SW480 (cell line): ENCODE measurements around the gene CAPZA1.
A peak's percentile ranks its signal among the peaks of the same experiment; 100 is the strongest.
"Not testable (repeated sequence)": the region's sequence is repeated elsewhere in the genome, so short reads cannot be mapped to it uniquely, and the experiment has no call there.

ENCODE experiments used
- DNase-seq: peaks from one replicate; pipeline ENCODE4 v3.0.0-alpha.2; 2016; ENCODE audit warnings: low spot score

Gene CAPZA1

DNA sequence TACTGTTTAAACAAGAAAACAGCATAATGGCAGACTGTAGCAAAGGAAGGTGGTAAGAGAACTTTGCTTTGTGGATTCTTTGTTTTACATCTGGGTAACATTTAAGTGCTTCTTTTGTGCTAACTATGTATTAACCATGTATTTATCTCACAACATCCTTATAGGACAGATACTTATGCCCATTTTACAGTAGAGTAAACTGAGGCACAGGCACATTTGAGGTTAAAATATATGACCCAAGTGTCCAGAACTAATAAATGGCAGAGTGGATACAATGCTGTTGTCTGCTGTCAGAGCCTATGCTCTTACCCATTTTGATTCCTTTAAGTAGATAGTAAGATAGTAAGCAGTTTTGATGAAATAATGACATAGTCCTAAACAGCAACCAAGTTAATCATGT lies 7.3 kb downstream of the CAPZA1 start:
- no peak for DNase-seq

DNA sequence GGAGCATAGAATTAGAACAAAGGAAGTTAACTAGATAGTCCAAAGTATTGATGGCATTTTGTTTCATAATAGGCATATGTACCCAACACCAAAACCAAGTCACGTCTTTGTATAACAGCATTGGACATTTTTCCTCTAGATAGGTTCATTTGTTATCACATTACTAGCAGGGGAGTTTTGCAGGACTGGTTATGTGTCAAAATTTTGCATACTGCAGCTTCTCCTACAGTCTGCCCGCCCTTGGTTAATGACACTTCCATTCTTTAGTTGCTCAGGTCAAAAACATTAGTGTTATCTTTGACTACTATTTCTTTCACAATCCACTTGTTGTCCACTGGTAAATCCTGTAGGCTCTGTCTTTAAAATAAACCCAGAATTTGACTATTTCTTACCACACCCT lies 8.9 kb downstream of the CAPZA1 start:
- no peak for DNase-seq

GRCh38 chr1:112629256-112629655 lies 9.6 kb downstream of the CAPZA1 start:
- DNase-seq: no peak

DNA sequence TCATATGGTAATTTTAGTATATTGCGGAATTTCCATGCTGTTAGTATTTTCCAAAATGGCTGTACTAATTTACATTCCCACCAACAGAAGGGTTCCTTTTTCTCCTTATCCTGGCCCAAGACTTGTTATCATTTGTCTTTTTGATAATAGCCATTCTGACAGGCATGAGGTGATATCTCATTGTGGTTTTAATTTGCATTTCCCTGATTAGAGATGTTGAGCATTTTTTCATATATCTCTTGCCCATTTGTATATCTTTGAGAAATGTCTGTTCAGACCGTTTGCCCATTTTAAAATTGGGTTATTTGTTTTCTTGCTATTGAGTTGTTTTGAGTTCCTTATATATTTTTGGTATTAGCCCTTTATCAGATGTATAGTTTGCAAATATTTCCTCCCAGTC lies 14.0 kb downstream of the CAPZA1 start:
- no peak for DNase-seq

DNA sequence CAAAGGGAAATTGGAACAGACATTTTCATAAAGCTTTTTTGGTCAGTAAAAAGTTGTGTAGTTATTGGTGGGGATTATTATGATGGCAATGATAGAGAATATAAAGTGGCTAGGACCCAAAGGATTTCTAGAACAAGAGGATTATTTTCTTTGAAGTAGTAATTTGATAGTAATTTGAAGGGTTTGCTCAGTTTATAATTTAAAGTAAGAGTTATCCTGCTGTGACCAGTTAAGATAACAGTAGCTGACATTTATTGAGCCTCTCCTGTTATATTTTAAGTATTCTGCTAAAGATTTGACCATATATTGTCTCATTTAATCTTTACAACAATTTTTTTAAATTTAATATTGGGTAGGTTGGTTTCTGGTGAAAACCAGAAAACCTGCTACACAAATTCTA lies 14.7 kb downstream of the CAPZA1 start:
- DNase-seq: no peak

DNA sequence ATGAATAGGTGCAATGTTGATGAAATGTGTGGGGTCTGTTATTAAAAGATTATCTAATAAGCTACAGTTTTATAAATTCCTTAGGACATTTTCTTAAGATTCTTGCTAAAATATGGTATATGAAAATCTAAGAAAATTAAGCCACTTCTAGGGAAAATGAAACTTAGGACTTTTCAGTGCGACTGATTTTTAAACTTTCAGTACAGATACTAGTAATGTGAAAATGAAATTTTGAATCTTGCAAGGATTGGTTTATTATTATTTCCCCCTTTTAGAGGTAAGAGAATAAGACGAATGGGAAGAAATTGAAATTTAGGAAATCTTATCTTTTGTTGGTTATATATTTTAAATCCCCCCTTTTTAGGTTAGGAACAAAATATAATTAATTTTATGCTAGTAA lies 16.4 kb downstream of the CAPZA1 start:
- no peak for DNase-seq

DNA sequence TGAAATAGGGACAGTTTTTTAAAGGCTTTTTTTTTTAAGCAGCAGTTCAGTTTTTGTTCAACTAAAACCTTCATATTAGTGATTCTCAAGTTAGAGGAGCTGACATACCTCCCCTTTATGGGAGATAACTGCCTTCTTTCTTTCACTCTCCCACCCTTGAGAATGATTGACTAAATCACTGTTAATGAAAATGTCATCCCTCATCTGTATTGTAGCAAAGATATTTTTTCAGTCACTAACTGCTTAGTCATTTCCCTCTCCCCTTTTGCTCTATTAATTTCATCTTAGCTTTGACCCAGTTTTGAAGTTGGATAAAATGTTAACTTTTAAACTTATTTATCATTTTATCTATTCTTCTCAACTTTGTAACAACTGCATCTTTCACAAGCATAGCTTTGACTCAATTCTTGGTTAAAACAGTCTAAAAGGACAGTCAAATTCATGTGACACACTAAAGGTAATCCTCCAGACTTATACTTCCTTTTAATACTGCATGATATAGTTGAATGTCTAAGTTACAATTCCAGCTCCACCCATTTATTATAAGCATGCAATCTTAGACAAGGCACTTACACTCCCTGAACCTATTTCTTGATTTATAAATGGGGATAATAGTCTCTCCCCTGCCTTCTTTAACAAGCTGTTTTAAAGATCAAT lies 17.1 kb downstream of the CAPZA1 start:
- DNase-seq: no peak

DNA sequence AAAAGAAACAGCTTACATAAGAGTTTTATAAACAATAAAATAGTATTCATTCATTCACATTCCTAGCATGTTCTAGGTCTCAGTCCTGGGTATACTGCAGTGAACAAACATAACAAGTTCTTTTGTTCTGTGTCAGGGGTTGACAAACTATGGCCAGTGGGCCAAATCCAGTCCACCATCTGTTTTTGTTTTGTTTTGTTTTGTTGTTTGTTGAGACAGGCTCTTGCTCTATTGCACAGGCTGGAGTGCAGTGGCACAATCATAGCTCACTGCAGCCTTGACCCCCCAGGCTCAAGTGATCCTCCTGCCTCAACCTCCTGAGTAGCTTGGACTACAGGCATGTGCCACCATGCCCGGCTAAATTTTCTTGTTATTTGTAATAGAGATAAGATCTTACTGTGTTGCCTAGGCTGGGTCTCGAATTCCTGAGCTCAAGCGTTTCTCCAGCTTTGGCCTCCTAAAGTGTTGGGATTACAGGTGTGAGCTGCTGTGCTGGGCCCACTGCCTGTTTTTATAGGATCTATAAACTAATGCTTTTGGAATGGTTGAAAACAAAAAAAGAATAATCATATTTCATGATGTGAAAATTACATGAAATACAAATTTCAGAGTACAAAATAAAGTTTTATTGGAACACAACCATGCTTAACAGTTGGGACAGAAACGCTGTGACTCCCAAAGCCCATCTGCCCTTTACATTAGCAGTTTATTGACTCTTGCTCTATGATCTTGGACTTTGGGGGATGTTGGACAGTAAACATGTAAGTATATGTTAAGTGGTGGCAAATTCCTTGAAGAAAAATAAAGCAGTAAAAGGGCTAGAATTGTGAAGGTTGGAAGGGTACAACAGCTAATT lies 17.9 kb downstream of the CAPZA1 start:
- DNase-seq: no peak

- DNase-seq: no peak
These were observed 18.4 kb downstream of the CAPZA1 start for GRCh38 chr1:112638110-112638428.

GRCh38 chr1:112640437-112640836 lies 20.8 kb downstream of the CAPZA1 start:
- not testable (repeated sequence) for DNase-seq

GRCh38 chr1:112643080-112643479 lies 23.4 kb downstream of the CAPZA1 start:
- DNase-seq: no peak

GRCh38 chr1:112646225-112646624 lies 26.6 kb downstream of the CAPZA1 start:
- DNase-seq: no peak

- DNase-seq: no peak
These were observed 31.6 kb downstream of the CAPZA1 start for GRCh38 chr1:112651205-112651604.

DNA sequence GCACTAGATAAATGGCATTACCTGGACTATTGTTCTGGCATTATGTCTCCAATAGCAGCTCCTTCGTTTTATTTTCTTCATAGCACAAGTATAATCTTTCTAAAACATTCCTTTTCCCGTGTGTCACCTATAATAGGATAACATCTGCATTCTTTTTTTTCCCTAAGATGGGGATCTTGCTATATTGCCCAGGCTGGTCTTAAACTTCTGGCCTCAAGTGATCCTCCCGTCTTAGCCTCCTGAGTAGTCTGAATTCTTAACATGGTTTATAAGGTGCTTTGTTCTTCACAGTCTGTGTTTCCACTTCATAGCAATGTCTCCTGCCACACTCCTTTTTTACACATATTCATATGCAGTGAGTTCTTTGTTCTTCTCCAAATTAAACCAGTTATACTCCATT lies 46.2 kb downstream of the CAPZA1 start:
- no peak for DNase-seq

GRCh38 chr1:112666946-112667345 lies 47.3 kb downstream of the CAPZA1 start:
- no peak for DNase-seq

DNA sequence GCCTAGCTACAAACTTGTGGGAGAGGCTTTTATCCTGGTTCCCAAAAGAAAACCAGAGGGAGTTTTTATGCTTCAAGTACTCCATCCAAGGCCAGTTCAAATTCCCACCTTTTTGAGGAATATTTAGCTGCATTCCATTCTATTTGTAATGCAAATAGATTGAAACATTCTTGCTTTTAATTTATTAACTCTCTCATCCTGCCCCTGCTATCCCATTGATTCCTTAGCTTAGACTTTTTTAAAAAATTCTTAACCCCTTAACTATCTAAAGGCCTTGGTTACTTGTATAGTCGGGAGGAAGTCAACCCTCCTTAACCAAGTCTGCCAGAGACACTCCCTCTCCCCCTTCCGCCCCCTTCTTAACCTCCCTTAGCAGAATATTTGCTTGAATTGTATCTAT lies 52.4 kb downstream of the CAPZA1 start:
- DNase-seq: no peak

DNA sequence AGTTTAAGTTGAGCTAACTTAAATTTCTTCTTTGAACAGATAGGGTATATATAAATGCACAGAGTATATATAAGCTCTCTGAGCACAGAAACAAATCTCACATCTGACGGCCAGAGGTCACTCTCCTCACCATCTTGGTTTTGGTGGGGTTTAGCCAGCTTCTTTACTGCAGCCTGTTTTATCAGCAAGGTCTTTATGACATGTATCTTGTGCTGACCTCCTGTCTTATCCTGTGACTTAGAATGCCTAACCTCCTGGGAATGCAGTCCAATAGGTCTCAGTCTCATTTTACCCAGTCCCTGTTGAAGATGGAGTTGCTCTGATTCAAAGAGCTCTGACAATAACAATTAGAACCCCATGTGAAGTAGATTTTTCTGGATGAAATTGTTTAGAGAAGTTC lies 53.2 kb downstream of the CAPZA1 start:
- DNase-seq: no peak

- peak; percentile 60 for DNase-seq
These were observed 54.2 kb downstream of the CAPZA1 start for GRCh38 chr1:112673592-112674439.

DNA sequence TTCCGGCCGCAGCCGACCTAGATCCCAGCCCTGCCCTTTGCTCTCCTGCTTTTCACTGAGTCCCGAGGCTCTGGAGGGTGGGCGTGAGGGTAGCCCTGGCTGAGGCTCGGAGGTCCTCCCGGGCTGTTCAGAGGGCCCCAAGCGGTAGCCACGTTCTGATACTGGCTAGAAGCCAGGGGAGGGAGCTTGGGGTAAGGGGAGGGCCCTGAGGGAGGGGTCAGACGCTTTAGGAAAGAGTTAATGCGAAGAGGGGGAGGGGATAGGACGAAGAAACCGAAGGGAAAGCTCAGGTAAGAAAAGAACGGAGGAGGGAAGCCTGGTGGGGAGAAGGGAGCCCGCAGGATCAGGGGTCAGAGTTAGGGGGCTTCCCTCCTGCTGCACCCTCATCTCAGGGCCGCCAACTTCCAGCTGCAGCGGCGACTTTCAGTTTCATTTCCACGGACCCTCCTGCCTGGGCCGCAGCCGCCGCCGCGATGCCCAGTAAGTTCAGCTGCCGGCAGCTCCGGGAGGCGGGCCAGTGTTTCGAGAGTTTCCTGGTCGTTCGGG lies 54.9 kb downstream of the CAPZA1 start, which contains the start of gene MOV10:
Gene MOV10, plus strand, starts transcription at position 220 of the 546 bp plus-strand sequence. Its CDS starts 254 bp downstream, at position 474.
- peak; percentile 69 for DNase-seq

DNA sequence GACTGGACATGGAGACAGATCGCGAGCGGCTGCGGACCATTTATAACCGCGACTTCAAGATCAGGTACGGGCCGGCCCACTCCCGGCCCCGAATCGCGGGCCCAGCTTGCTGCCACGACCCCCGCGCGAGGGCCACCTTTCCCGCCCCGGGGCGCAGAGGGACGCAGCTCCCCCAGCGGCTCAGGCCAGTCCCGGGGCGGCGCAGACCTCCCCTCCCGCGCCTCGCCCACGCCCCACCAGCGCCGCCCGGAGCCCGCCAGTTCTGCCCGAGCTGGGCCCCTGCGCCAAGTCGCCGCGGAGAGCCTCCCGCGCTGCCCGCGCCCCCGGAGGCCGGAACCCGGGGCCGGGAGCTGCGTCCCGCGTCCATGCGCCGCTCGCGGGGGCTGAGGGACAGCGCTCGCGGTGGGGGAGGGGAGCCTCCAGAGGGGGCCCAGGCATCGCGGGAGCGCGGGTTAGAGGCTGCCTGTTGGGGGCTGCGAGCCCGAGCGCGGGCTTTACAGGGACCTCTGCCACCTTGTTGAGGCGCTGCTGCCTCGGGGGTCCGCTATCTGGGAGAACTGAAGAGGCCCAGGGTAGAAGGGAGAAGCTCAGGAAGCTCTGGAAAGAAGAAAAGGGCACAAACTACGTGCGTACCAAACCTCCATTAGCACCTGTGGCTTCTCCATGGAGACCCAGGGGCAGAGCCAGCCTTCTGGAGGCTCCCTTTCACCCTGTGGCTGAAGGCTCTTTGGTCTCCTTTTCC lies 55.5 kb downstream of the CAPZA1 start:
- DNase-seq: peak; percentile 31

DNA sequence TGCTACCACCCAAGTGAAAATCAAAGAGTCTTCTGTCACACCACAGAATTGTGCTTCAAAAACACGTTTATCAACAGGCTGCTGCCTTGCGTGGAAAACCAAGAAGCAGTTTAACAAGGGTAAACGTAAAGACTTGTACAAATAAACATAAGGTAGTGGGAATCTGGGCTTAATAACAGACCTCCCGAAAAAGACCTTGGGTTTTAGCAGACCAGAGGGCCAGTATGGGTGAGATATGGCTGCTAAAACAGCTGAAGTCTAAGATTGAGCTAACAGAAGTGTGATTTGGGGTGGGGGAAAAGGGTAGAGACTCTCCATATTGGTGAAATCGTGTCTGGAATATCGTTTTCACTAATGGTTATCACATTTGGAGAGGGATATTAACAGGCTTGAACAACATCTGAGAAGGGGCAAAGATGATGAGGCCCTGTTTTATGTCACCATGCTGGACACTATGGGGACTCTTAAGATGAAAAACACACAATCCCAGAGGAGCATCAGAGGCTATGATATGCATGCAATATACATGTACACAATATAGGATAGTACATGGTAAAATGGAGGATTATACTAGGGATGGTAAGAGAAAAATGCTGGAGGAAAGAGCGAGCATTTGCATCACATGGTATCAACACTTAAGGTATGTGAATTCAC lies 56.2 kb downstream of the CAPZA1 start:
- DNase-seq: no peak
